ENCODE results near the gene SHANK3.

The SHANK3 gene

GRCh38 chr22:50705851-50706351, 33.3 kb downstream of the SHANK3 start:
- TF ChIP-seq CTCF (IDR thresholded peaks at IDR 0.05; ENCODE audit: borderline replicate concordance, insufficient read depth, low read depth, low read length): no peak
- H3K4me3 ChIP-seq (ENCODE audit: low read depth, low read length): no peak overlapping the region

GRCh38 chr22:50706481-50707125, 34.0 kb downstream of the SHANK3 start:
- no peak overlapping the region for H3K4me3 ChIP-seq (ENCODE audit: low read depth, low read length)
- TF ChIP-seq CTCF (IDR thresholded peaks at IDR 0.05; ENCODE audit: borderline replicate concordance, insufficient read depth, low read depth, low read length): no peak

- H3K4me3 ChIP-seq (ENCODE audit: low read depth, low read length): no peak overlapping the region
- TF ChIP-seq CTCF (IDR thresholded peaks at IDR 0.05; ENCODE audit: borderline replicate concordance, insufficient read depth, low read depth, low read length): no peak
These were observed 35.9 kb downstream of the SHANK3 start for GRCh38 chr22:50708474-50708873.

- TF ChIP-seq CTCF (IDR thresholded peaks at IDR 0.05; ENCODE audit: borderline replicate concordance, insufficient read depth, low read depth, low read length): no peak
- no peak overlapping the region for H3K4me3 ChIP-seq (ENCODE audit: low read depth, low read length)
These were observed 36.4 kb downstream of the SHANK3 start for GRCh38 chr22:50708996-50709395.

GRCh38 chr22:50710221-50710620, 37.6 kb downstream of the SHANK3 start:
- H3K4me3 ChIP-seq (ENCODE audit: low read depth, low read length): no peak overlapping the region
- no peak for TF ChIP-seq CTCF (IDR thresholded peaks at IDR 0.05; ENCODE audit: borderline replicate concordance, insufficient read depth, low read depth, low read length)

- H3K4me3 ChIP-seq (ENCODE audit: low read depth, low read length): no peak overlapping the region
- no peak for TF ChIP-seq CTCF (IDR thresholded peaks at IDR 0.05; ENCODE audit: borderline replicate concordance, insufficient read depth, low read depth, low read length)
These were observed 38.3 kb downstream of the SHANK3 start for GRCh38 chr22:50710886-50711285.
